Raji (cell line): Measurements from ENCODE around the gene MAGI1.

Source experiments
- POLR2A ChIP-seq: IDR thresholded peaks from 2 replicates; pipeline ENCODE4 v1.6.1; 2011; ENCODE audit warnings: low read depth, low read length, control low read depth; ENCODE audit not compliant: insufficient read depth

MAGI1 gene

GRCh38 chr3:65664446-65664845 is 374.3 kb downstream of the MAGI1 start:
- TF ChIP-seq POLR2A: no peak

- no peak for TF ChIP-seq POLR2A
Measured at GRCh38 chr3:65662095-65662494, 376.6 kb downstream of the MAGI1 start.

GRCh38 chr3:65660000-65660598 is 378.6 kb downstream of the MAGI1 start:
- no peak for TF ChIP-seq POLR2A

GRCh38 chr3:65659396-65659795 is 379.3 kb downstream of the MAGI1 start:
- TF ChIP-seq POLR2A: no peak

- no peak for TF ChIP-seq POLR2A
Measured at GRCh38 chr3:65658401-65658800, 380.3 kb downstream of the MAGI1 start.

GRCh38 chr3:65655061-65655460 is 383.7 kb downstream of the MAGI1 start:
- no peak for TF ChIP-seq POLR2A

- no peak for TF ChIP-seq POLR2A
Measured at GRCh38 chr3:65653731-65654130, 385.0 kb downstream of the MAGI1 start.

GRCh38 chr3:65650247-65650646 is 388.5 kb downstream of the MAGI1 start:
- TF ChIP-seq POLR2A: no peak

- no peak for TF ChIP-seq POLR2A
Measured at GRCh38 chr3:65647369-65647768, 391.3 kb downstream of the MAGI1 start.

- TF ChIP-seq POLR2A: no peak
Measured at GRCh38 chr3:65642883-65643282, 395.8 kb downstream of the MAGI1 start.

- TF ChIP-seq POLR2A: no peak
Measured at GRCh38 chr3:65641777-65642176, 396.9 kb downstream of the MAGI1 start.

GRCh38 chr3:65641045-65641444 is 397.7 kb downstream of the MAGI1 start:
- TF ChIP-seq POLR2A: no peak

GRCh38 chr3:65639444-65639843 is 399.3 kb downstream of the MAGI1 start:
- no peak for TF ChIP-seq POLR2A

- TF ChIP-seq POLR2A: no peak
Measured at GRCh38 chr3:65638301-65638700, 400.4 kb downstream of the MAGI1 start.

GRCh38 chr3:65636326-65636725 is 402.4 kb downstream of the MAGI1 start:
- no peak for TF ChIP-seq POLR2A

- TF ChIP-seq POLR2A: no peak
Measured at GRCh38 chr3:65635657-65636056, 403.1 kb downstream of the MAGI1 start.

GRCh38 chr3:65633018-65633638 is 405.6 kb downstream of the MAGI1 start:
- TF ChIP-seq POLR2A: no peak
